ENCODE measurements around the gene PWWP2B.

DNA sequence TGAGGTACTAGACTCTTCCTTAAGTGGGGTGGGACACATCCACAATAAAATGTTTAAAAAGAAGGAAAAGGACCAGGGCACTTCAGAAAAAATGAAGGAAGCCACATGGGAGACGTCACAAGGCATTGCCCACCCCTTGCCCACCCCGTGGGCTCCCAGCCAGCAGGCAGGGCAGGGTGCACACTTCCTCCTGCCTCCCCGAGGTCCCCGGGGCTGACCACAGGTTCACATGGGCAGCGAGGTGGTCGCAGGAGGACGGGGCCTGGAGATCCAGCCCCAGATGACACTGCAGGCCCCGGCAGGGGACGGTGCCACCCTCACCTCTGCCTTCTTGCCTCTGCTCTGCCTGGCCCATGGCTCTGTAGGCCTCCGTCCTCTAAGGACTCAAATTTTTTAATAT lies 45.6 kb downstream of the PWWP2B start:
- no peak for TF ChIP-seq MAFK (IDR thresholded peaks at IDR 0.05; ENCODE audit: partially characterized antibody)
- TF ChIP-seq CTCF (IDR thresholded peaks at IDR 0.05): no peak
- TF ChIP-seq HDAC2 (IDR thresholded peaks at IDR 0.05): no peak
- TF ChIP-seq JUN (IDR thresholded peaks at IDR 0.05): no peak
- no peak for TF ChIP-seq SREBF2 (IDR thresholded peaks at IDR 0.05)
- TF ChIP-seq USF2 (IDR thresholded peaks at IDR 0.05): no peak
